Fibroblast of villous mesenchyme (primary cell): ENCODE results near the gene HEMGN. TPM values are rescaled to one million over a fixed set of nuclear protein-coding genes. Genes with fewer than 3 reads are reported as not detected.
A peak's percentile ranks its signal among the peaks of the same experiment; 100 is the strongest.

ENCODE experiments used
- DNase-seq: peaks from one replicate; pipeline ENCODE4 v3.0.0-alpha.2; 2010; ENCODE audit warnings: low read depth
- H3K4me3 ChIP-seq: 2 replicates; pipeline ENCODE4 v1.5.1; 2011; ENCODE audit warnings: low read depth, mild to moderate bottlenecking, low read length
- total RNA-seq: library from RNA; depleted of rRNA; stranded (reverse); fragments of >200 nt; gene quantifications from 2 replicates; pipeline ENCODE4 v1.2.3, GENCODE V29; 2012
- TF ChIP-seq, protein P1 (sequence below): IDR thresholded peaks from 2 replicates; pipeline ENCODE4 v1.5.1; 2012; ENCODE audit warnings: low read depth, mild to moderate bottlenecking, low read length; ENCODE audit not compliant: insufficient read depth

Gene HEMGN
- total RNA-seq, 1 donor: not detected

DNA sequence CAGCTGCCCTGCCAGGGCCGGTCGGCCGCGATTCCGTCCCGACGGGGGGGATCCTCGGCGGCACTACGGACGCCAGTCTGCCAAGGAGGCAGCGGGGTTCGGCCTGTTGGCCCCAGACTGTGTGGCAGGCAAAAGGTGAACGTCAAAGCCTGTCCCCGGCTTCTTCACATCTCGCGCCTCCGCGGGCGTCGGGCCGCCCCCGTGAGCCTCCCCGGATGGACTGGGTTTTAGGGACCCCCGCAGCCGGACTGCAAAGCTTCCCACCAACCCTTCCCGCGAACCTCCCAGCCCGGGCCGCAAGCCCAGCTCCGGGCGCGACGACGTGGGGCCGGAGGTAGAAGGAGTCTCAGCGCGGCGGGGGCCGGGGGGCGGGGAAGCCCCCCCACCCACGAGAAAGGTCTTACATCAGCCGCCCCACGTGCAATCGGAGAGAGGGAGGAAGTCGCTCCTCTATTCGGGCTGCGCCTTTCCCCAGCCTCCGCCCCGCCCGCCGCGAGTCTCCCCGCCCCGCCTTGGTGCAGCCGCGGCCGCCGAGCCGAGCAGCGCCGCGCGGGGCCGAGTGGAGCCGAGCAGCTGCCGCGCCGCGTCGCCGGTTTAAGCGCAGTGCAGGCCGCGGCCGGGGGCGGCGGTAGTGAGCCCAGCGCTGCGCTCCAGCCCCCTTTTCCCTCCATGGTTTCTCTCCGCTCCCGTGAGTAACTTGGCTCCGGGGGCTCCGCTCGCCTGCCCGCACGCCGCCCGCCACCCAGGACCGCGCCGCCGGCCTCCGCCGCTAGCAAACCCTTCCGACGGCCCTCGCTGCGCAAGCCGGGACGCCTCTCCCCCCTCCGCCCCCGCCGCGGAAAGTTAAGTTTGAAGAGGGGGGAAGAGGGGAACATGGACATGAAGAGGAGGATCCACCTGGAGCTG is 45.0 kb upstream of the HEMGN start, which contains the start of gene ANP32B:
ANP32B (plus strand) TSS at position 659 of the 906 bp plus-strand sequence; CDS start at position 874, 215 bp downstream.
- peak within 1 kb of the TSS; percentile 88 for H3K4me3 ChIP-seq
- DNase-seq: peak; percentile 90
- TF ChIP-seq, protein P1, sequence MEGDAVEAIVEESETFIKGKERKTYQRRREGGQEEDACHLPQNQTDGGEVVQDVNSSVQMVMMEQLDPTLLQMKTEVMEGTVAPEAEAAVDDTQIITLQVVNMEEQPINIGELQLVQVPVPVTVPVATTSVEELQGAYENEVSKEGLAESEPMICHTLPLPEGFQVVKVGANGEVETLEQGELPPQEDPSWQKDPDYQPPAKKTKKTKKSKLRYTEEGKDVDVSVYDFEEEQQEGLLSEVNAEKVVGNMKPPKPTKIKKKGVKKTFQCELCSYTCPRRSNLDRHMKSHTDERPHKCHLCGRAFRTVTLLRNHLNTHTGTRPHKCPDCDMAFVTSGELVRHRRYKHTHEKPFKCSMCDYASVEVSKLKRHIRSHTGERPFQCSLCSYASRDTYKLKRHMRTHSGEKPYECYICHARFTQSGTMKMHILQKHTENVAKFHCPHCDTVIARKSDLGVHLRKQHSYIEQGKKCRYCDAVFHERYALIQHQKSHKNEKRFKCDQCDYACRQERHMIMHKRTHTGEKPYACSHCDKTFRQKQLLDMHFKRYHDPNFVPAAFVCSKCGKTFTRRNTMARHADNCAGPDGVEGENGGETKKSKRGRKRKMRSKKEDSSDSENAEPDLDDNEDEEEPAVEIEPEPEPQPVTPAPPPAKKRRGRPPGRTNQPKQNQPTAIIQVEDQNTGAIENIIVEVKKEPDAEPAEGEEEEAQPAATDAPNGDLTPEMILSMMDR: peak; percentile 69

GRCh38 chr9:97981846-97982682 is 44.1 kb upstream of the HEMGN start:
- H3K4me3 ChIP-seq: peak overlapping the region; percentile 72
- TF ChIP-seq, protein P1: no peak
- peak; percentile 42 for DNase-seq

GRCh38 chr9:97980918-97981845 is 43.2 kb upstream of the HEMGN start:
- DNase-seq: no peak
- TF ChIP-seq, protein P1: no peak

DNA sequence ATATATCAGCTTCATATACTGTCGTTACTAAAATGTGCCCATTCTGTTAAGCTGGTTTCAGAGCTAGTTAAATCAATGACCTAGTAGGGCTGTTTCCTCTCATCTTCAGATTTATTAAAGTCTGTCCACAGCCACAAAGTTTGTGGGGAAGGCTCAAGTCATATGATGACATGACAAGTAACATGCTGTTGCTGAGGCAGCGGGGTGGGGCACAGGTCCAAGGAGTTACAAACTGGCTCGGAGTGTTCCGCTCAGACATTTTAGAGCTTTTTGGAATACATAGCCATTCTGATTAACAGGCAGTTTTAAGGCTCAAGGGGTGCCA is 42.5 kb upstream of the HEMGN start:
- TF ChIP-seq, protein P1: no peak
- DNase-seq: peak; percentile 14
- no peak overlapping the region for H3K4me3 ChIP-seq

More at GRCh38 chr9:97980918-97981845, 43.2 kb upstream of the HEMGN start:
- H3K4me3 ChIP-seq: no peak overlapping the region

DNA sequence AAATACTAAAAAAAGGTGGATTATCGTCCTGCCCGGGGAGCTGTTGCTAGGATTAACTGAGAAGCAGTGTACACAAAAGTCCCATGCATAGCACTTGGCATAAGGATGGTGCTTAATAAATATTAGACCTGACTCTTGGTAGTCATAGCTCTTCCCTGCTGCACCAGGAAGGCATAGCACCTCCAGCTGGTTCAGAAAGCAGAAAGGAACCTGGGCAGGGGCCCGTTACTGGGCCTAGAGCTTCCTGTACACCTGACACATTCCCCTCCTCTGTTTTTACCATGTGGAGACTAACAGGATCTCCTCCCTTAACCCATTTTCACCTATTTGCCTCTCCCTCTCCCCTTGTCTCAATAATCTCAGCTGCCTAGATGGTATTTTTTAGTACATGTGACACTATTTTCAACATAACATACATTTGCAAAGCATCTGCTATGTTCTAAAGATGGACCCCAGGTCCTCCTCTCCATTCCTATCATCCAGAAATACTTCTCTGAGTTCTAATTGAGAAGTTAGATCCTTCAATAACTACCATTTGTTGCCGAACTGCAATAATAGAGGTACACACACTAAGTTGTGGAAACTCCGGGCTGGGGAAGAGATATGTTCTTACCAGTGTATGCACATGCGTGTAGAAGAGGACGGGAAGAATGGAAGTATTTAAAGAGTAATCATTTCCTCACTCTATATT is 42.0 kb upstream of the HEMGN start:
- no peak overlapping the region for H3K4me3 ChIP-seq
- TF ChIP-seq, protein P1: no peak
- no peak for DNase-seq
